ENCODE data around the gene KCNG2.

KCNG2 gene

DNA sequence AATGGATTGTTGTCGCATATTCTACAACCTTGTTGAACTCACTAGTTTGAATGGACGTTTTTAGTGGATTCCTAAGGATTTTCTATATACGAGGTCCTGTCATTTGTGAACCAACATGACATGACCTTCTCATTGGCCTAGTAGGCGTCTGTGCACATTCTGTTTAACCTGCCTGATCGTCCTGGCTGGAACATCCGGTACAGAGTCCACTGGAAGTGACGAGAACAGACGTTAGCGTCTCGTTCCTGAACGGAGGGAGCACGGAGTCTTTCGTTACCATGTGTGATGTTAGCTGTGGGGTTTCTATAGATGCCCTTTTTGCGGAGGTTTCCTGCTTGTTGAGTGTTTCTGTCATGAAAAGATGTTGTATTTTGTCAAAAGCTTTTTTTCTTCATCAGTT is 91.8 kb downstream of the KCNG2 start:
- DNase-seq, result no peak

DNA sequence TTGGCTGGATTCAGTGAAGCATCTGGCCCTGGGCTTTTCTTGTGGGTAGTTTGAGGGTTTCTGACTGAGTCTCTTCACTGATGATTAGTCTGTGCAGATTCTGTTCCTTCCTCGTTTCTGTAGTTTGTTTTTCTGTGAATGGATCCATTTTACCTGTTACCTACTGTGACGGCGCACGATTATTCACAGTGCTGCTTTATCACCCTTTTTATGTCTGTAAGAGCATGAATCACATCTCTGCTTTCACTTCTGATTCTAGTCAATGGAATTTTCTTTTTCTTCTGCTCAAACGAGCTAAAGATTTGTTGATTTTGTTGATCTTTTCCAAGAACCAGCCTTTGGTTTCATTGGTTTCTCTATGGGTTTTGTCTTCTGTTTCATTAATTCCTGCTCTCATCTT is 92.9 kb downstream of the KCNG2 start:
- no peak for DNase-seq

- no peak for DNase-seq
Measured at GRCh38 chr18:79896738-79897137, 99.0 kb downstream of the KCNG2 start.

DNA sequence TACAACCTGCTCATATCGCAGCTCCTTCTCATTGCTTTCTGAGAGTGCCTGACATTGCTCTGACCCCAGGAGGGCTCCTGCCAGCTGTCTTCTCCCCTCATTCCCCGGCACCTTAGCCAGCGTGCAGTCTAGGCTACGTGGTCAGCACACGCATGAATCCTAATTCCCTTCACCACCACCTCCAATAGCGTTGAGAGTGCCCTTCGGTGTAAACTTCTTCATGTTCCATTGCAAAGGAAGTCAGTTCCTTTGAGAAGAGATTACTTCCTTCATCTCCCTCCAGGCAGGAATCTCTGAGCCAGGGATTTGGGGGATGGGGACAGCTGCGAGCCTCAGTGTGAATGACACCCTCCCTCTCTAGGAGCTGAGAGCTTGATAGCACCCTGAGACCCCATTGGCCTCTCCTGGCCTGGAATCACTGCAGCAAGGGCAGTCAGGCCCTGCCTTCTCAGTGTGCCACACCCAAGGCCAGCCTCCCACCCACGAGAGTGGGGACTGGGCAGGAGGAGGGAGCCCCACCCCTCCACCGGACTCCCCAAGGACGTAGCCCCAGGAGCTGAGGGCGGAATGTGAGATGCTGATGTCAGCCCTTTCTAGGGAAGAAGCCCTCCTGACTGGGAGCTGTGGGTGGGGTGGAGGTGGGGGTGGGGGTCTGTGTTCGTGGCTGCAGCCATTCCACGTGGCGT is 100.3 kb downstream of the KCNG2 start:
- no peak for DNase-seq

GRCh38 chr18:79898952-79899608 is 101.3 kb downstream of the KCNG2 start:
- DNase-seq, result no peak

DNA sequence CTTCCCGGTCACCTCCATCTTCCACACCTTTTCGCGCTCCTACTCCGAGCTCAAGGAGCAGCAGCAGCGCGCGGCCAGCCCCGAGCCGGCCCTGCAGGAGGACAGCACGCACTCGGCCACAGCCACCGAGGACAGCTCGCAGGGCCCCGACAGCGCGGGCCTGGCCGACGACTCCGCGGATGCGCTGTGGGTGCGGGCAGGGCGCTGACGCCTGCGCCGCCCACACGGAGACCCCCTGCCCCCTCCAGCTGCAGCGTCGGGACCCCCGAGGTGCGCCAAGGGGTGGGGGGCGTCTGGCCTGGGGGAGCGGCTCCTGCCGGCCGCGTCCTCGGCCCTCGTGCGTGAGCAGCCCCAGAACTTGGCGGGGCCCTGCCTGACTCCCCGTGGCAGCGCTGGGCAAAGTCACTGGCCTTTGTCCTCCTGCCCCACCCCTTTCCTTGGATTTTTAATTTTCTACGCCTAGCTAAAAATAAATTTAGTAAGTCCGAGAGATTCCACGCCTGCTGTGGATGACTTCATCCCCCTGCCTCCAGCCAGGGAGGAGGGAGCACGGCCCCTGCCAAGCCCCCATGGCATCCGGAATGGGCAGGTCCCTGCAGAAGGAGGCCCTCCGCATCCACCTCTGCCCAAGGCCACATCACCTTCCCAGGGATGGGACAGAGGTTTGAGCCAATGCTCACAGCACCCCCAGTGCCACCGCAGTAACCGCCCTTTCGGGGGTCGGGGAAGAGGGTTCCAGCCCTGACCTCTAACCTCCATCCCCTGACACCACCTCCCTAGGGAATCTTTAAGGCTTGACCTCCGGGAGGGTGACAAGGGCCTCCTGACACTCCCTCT is 102.1 kb downstream of the KCNG2 start:
- no peak for DNase-seq

DNA sequence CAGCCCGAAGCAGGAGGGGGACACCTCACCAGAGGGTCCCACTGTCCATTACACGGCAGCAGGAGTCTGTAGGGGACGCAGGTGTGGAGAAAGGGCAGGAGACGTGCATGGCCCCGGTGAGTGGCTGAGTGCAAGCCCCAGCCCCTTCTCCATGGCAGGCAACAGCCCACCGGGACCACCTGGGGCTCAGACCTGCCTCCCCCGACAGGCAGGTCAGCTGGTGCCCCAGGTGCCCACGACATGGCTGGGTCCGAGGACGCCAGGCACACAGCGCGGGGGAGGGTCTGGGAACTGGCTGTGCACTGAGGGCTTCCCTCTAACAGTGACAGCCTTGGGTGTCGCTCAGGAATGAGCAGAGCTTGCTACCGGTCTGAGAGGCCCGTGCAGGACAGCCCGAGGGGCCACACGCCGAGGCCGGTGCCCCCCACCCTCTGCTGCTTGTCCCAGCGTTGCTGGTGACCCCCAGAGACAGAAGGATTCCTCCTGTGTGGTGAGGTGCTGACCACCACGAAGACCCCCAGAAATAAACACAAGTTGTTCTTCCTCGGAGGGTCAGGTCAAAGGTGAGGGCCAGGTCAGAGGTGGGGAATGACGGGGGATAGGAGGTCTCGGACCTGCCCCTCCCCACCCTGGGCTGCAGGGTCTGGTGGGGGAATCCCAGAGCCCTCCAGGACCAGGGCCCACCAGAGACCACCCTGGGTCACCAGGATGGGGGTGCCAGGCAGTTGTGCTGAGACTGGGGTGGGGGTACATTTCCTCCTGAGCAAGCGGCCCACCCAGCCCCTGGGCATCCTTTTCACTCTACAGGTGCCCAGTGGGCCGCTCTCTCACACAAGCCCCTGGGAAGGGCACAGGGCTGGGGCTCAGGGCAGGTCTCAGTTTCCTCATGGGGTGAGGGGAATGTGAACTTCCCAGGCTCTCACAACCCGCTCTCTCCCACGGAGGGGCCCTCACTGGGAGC is 103.2 kb downstream of the KCNG2 start:
- DNase-seq, result no peak

- no peak for DNase-seq
Measured at GRCh38 chr18:79901665-79902064, 103.9 kb downstream of the KCNG2 start.

- no peak for DNase-seq
Measured at GRCh38 chr18:79902075-79902474, 104.3 kb downstream of the KCNG2 start.

DNA sequence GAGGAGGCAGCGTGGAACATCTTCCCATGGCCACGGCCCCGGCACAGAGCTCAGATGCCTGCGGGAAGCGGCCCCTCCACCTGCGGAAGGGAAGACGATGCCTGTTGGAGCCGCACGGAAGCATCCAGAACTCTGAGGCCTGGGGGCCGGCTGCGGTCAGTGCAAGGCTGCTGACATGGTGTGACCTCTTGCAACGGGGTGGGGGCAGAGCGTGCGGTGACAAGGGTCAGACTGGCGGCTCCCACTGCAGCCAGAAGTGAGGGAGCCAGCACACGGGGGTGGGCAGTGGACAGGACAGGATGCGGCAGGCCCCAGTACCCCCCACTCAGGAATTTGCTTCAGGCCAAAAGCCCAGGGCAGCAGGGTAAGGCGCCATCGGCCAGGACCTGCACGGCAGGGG is 104.9 kb downstream of the KCNG2 start:
- DNase-seq, result no peak

- no peak for DNase-seq
Measured at GRCh38 chr18:79903071-79903635, 105.4 kb downstream of the KCNG2 start.

GRCh38 chr18:79903787-79904356 is 106.1 kb downstream of the KCNG2 start:
- DNase-seq, result no peak

- DNase-seq, result no peak
Measured at GRCh38 chr18:79904357-79905147, 106.8 kb downstream of the KCNG2 start.

GRCh38 chr18:79905389-79905911 is 107.7 kb downstream of the KCNG2 start:
- DNase-seq, result no peak

GRCh38 chr18:79905993-79906392 is 108.3 kb downstream of the KCNG2 start:
- no peak for DNase-seq

DNA sequence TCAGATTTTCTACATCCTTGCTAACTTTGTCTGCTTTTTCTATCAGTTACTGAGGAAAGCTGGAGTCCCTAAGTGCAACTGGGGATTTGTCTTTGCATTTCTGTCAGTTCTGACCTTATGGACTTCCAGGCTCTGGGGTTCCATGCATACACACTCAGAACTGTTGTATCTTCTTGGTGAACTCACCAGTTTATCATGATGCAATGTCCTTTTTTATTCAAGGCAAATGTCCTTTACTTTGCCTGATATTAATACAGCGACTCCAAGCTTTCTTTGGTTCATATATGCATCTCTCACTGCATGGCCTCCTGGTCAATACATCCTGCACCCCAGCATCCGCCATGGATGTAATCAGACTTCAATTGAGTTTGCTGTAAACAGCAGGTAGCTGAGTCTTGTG is 109.0 kb downstream of the KCNG2 start:
- DNase-seq, result no peak

GRCh38 chr18:79910563-79911343 is 113.0 kb downstream of the KCNG2 start:
- DNase-seq, result no peak

DNA sequence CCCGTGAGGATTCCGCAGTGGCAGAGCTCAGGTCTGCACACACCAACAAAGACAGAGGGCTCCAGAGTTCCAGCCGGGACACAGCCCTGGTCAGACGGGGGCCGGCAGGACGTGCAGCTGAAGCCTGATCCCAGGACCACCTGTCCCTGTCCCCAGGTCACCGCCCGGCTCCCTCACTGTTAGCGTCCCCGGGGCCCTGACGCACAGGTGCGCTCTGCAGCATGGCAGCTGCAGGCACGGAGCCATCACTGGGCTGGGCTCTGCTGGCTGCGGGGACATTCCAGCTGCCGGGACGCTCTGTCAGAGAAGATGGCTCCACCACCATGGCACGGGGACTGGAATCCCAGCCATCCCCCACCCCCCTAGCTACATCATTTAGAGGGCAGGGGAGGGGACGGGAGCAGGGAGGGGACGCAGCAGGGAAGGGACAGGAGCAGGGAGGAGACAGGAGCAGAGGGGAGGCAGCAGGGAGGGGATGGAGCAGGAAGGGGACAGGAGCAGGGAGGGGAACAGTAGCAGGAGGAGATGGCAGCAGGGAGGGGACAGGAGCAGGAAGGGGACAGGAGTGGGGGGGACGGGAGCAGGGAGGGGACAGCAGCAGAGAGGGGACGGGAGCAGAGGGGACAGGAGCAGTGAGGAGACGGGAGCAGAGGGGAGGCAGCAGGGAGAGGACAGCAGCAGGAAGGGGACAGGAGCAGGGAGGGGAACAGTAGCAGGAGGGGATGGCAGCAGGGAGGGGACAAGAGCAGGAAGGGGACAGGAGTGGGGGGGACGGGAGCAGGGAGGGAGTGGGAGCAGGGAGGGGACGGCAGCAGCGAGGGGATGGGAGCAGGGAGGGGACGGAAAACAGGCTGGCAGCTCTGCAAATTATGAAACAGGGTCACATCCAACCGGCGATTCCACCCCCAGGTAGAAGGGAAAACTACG is 113.9 kb downstream of the KCNG2 start:
- DNase-seq, result no peak

Data from CD4-positive, alpha-beta T cell treated with Interferon gamma for 1 hour (primary cell).